ENCODE data around the gene UGT1A3.
"Not testable (repeated sequence)": the region's sequence is repeated elsewhere in the genome, so short reads cannot be mapped to it uniquely, and the experiment has no call there.

The UGT1A3 gene

GRCh38 chr2:233728723-233729301, at the start of gene UGT1A3:
UGT1A3 (plus strand) TSS chr2:233729042; CDS start chr2:233729127, 85 bp downstream.
- DNase-seq = no peak

- no peak for DNase-seq
Measured at GRCh38 chr2:233679196-233679595, 49.6 kb upstream of the UGT1A3 start.

- DNase-seq = no peak
Measured at GRCh38 chr2:233680361-233681045, 48.3 kb upstream of the UGT1A3 start.

GRCh38 chr2:233681521-233682099, 47.2 kb upstream of the UGT1A3 start, which contains the start of gene UGT1A7:
UGT1A7 (plus strand) TSS chr2:233681901; CDS start chr2:233681938, 37 bp downstream.
- no peak for DNase-seq

GRCh38 chr2:233684640-233685039, 44.2 kb upstream of the UGT1A3 start:
- no peak for DNase-seq

- no peak for DNase-seq
Measured at GRCh38 chr2:233686928-233687327, 41.9 kb upstream of the UGT1A3 start.

DNA sequence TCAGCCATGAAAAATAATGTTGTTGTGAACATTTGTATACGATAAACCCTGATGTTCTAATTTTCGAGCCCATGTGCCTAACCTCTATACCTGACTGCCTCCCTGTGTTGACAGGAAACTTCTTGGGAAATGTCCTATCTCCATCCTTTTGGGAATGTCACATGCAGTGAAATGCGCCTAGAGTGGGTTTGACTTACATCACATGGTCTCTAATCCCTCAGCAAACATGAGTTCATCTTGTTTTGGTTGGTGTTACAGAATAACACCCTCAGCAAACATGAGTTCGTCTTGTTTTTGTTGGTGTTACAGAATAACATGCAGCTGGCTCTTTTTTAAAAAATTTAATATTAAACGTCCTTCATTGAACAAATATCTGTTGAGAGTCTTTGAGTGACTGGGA, 40.5 kb upstream of the UGT1A3 start:
- DNase-seq = no peak

DNA sequence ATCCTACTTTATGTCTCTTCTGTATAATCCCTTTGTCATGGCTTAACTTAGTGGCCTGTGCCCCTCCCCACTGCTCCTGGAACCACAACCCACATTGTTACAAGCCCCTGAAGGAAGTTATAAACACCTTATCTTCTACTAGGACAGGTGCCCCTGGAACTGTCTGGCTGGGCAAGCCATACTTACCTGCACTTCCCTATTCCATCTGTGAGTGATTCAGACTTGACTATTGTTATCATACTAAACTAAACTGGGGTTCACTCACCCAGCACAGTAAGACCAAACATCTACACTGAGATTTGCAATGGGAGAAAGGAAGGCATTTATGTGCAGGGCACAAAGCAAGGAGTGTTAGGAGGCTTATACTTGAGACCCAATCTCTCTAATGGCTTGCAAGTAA, 39.8 kb upstream of the UGT1A3 start:
- DNase-seq = no peak

GRCh38 chr2:233689501-233689900, 39.3 kb upstream of the UGT1A3 start:
- DNase-seq = no peak

- no peak for DNase-seq
Measured at GRCh38 chr2:233690444-233690843, 38.4 kb upstream of the UGT1A3 start.

- DNase-seq = no peak
Measured at GRCh38 chr2:233691443-233692433, 37.1 kb upstream of the UGT1A3 start.

- DNase-seq = no peak
Measured at GRCh38 chr2:233692648-233693047, 36.2 kb upstream of the UGT1A3 start, which contains the start of gene UGT1A6. UGT1A6 (plus strand) TSS chr2:233692890; CDS start chr2:233693005, 115 bp downstream.

- DNase-seq = no peak
Measured at GRCh38 chr2:233693963-233694362, 34.9 kb upstream of the UGT1A3 start.

DNA sequence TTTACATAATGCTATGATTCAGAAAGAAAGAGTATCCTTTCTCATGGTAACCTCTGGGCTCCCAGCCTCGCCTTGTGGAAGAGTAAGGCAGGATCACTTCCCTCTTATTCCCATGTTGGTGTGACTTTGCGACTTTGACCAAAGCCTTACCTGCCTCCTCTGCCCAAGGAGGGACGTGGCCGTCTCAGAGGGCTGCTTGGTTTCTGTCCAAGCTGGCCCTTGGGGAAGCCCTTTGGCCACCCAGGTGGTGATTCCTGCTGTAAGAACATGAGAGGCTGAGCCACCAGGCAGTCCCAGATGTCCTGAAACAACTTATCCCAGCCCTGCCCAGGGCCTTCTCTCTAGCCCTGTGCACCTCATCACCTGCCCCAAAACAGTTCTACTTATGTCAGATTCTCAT, 30.1 kb upstream of the UGT1A3 start:
- DNase-seq = no peak

- DNase-seq = no peak
Measured at GRCh38 chr2:233699424-233700027, 29.3 kb upstream of the UGT1A3 start.

GRCh38 chr2:233700028-233700635, 28.7 kb upstream of the UGT1A3 start:
- DNase-seq = no peak

- DNase-seq = not testable (repeated sequence)
Measured at GRCh38 chr2:233700842-233701241, 28.0 kb upstream of the UGT1A3 start.

DNA sequence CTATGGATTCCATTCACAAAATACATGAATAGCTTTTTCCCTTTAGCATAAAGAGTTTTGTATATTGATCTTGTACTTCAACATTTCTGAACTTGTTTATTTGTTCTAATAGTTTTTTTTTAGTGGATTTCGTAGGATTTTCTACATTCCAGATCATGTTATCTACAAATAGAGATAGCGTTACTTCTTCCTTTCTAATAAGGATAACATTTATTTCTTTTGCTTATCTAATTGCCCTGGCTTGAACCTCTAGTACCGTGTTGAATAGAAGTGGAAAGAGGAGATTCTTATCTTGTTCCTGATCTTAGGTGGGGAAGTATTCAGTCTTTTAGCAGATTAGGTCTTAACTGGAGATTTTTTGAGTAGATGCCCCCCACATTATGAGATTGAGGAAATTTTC, 26.6 kb upstream of the UGT1A3 start:
- no peak for DNase-seq

- DNase-seq = no peak
Measured at GRCh38 chr2:233705911-233706506, 22.8 kb upstream of the UGT1A3 start.

GRCh38 chr2:233706720-233707119, 22.1 kb upstream of the UGT1A3 start:
- DNase-seq = no peak

- no peak for DNase-seq
Measured at GRCh38 chr2:233707940-233708644, 20.8 kb upstream of the UGT1A3 start.

Data from SIG-M5 (cell line).